Measurements from ENCODE around the gene HOXB9.

DNA sequence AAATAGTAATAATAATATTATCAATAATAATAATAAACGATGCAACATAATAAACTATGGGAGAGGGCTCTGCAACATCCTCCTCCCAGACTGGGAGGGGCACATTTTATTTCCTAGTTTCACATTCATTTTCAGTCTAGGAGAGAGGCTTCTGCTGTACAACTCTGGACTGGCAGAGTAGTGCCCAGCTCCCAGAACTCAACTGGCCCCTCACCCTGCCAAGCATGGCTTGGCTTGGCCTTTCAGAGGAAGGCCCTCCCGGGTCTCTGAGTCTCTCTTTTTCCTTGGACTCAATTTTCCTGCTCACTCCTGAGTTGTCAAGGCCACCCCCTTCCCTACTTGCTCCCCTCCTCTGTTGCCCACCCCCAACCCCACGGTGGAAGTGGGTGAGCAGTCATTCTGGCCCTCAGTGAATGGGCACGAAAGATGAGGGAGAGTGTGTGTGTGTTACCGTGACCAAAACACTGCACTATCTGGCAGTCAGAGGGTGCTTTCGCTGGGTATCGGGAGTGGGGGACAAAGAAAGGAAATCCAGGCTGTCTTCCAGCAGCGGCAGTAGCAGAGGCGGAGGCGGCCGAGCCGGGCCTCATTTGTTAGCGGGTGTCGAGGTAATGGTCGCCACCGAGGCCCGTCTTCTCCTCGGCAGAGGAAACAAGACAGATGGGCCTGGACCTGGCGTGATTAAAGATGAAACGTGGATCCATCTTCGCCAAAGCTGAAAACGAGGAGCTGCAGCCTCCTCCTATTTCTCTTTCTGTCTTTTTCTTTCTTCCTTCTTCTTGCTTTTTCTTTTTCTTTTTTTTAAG is 50.3 kb downstream of the HOXB9 start:
- TF ChIP-seq, protein P1, sequence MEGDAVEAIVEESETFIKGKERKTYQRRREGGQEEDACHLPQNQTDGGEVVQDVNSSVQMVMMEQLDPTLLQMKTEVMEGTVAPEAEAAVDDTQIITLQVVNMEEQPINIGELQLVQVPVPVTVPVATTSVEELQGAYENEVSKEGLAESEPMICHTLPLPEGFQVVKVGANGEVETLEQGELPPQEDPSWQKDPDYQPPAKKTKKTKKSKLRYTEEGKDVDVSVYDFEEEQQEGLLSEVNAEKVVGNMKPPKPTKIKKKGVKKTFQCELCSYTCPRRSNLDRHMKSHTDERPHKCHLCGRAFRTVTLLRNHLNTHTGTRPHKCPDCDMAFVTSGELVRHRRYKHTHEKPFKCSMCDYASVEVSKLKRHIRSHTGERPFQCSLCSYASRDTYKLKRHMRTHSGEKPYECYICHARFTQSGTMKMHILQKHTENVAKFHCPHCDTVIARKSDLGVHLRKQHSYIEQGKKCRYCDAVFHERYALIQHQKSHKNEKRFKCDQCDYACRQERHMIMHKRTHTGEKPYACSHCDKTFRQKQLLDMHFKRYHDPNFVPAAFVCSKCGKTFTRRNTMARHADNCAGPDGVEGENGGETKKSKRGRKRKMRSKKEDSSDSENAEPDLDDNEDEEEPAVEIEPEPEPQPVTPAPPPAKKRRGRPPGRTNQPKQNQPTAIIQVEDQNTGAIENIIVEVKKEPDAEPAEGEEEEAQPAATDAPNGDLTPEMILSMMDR (IDR thresholded peaks at IDR 0.05): no peak
- TF ChIP-seq POLR2A (IDR thresholded peaks at IDR 0.05): no peak

All from testis (tissue), 2 donors.